ENCODE results near the gene NFAM1.

GRCh38 chr22:42428760-42429159 lies 3.4 kb downstream of the NFAM1 start:
- TF ChIP-seq CTCF (IDR thresholded peaks at IDR 0.05 in 8 of 11, conservative IDR thresholded peaks at IDR 0.05 in 3 of 11) (no peak), POLR2A (IDR thresholded peaks at IDR 0.05) (no peak), POLR2AphosphoS5 (IDR thresholded peaks at IDR 0.05) (no peak)
